Liver (tissue), 3 donors: ENCODE results near the gene DDX19B.

Experiments used
- ATF3 ChIP-seq: IDR thresholded peaks from 2 replicates; pipeline ENCODE4 v1.6.1; 2016; ENCODE audit warnings: antibody characterized with exemption
- CTCF ChIP-seq: fragments of 150-350 bp; IDR thresholded peaks from 2 replicates; pipeline ENCODE4 v1.5.1; 2017; ENCODE audit warnings: improper control_type of control experiment, low read depth, low read length; ENCODE audit not compliant: missing input control
- MAX ChIP-seq: IDR thresholded peaks from 2 replicates; pipeline ENCODE4 v1.6.1; 2016; ENCODE audit warnings: antibody characterized with exemption
- REST ChIP-seq: IDR thresholded peaks from 2 replicates; pipeline ENCODE4 v1.6.1; 2016; ENCODE audit warnings: antibody characterized with exemption, mild to moderate bottlenecking
- donor health status: healthy.
- donor health status: healthy.

GRCh38 chr16:70253291-70254106 lies 45.5 kb upstream of the DDX19B start:
- TF ChIP-seq CTCF (peak; percentile 47), MAX (no peak), ATF3 (no peak), REST (no peak)
